H9 (cell line): ENCODE data around the gene FDX2. TPM values are rescaled to one million over a fixed set of nuclear protein-coding genes. Genes with fewer than 3 reads are reported as not detected.

ENCODE experiments used
- DNase-seq: peaks from one replicate; pipeline ENCODE4 v3.0.0-alpha.2; 2017
- H2AFZ ChIP-seq: one replicate; pipeline ENCODE4 v1.6.1; 2013; ENCODE audit warnings: mild to moderate bottlenecking, low read length, control low read depth, moderate library complexity
- H2AK5ac ChIP-seq: 2 replicates; pipeline ENCODE4 v1.6.1; 2013; ENCODE audit warnings: low read length, control low read depth, mixed read lengths; ENCODE audit not compliant: insufficient read length
- H2BK120ac ChIP-seq: one replicate; pipeline ENCODE4 v1.6.1; 2013; ENCODE audit warnings: low read depth, mild to moderate bottlenecking, low read length, control low read depth, inconsistent platforms; ENCODE audit not compliant: poor library complexity, severe bottlenecking
- H2BK12ac ChIP-seq: 2 replicates; pipeline ENCODE4 v1.6.1; 2013; ENCODE audit warnings: low read length, control low read depth, mixed read lengths, low read depth; ENCODE audit not compliant: insufficient read length
- H2BK15ac ChIP-seq: 2 replicates; pipeline ENCODE4 v1.6.1; 2013; ENCODE audit warnings: low read depth, low read length, control low read depth
- H2BK20ac ChIP-seq: one replicate; pipeline ENCODE4 v1.6.1; 2013; ENCODE audit warnings: low read depth, mild to moderate bottlenecking, low read length, control low read depth, inconsistent platforms; ENCODE audit not compliant: poor library complexity, severe bottlenecking
- H2BK5ac ChIP-seq: 2 replicates; pipeline ENCODE4 v1.6.1; 2013; ENCODE audit warnings: low read length, control low read depth, mixed read lengths; ENCODE audit not compliant: insufficient read length
- H3K14ac ChIP-seq: 2 replicates; pipeline ENCODE4 v1.6.1; 2013; ENCODE audit warnings: low read length, control low read depth; ENCODE audit not compliant: insufficient read depth
- H3K18ac ChIP-seq: 2 replicates; pipeline ENCODE4 v1.6.1; 2013; ENCODE audit warnings: low read depth, mild to moderate bottlenecking, mixed read lengths, low read length, control low read depth; ENCODE audit not compliant: insufficient read length
- H3K23ac ChIP-seq: 2 replicates; pipeline ENCODE4 v1.6.1; 2013; ENCODE audit warnings: low read length, control low read depth, mixed read lengths, low read depth; ENCODE audit not compliant: insufficient read length
- H3K23me2 ChIP-seq: 2 replicates; pipeline ENCODE4 v1.6.1; 2013; ENCODE audit warnings: low read depth, mild to moderate bottlenecking, mixed read lengths, low read length, control low read depth; ENCODE audit not compliant: insufficient read length, poor library complexity, severe bottlenecking
- H3K27ac ChIP-seq: 2 replicates; pipeline ENCODE4 v1.5.1; 2013; ENCODE audit warnings: low read length, control low read depth, mixed read lengths, low read depth; ENCODE audit not compliant: insufficient read length
- H3K27me3 ChIP-seq: 2 replicates; pipeline ENCODE4 v1.6.1; 2013; ENCODE audit warnings: low read length, control low read depth, inconsistent platforms; ENCODE audit not compliant: insufficient read depth
- H3K4ac ChIP-seq: 2 replicates; pipeline ENCODE4 v1.6.1; 2013; ENCODE audit warnings: low read depth, mild to moderate bottlenecking, control low read depth, inconsistent platforms, low read length, moderate library complexity
- H3K4me1 ChIP-seq: 2 replicates; pipeline ENCODE4 v1.6.1; 2013; ENCODE audit warnings: low read length, control low read depth, inconsistent platforms; ENCODE audit not compliant: insufficient read depth
- H3K4me2 ChIP-seq: 2 replicates; pipeline ENCODE4 v1.6.1; 2013; ENCODE audit warnings: low read length, control low read depth, mixed read lengths; ENCODE audit not compliant: insufficient read length, insufficient read depth
- H3K56ac ChIP-seq: 2 replicates; pipeline ENCODE4 v1.6.1; 2013; ENCODE audit warnings: low read depth, mild to moderate bottlenecking, mixed read lengths, low read length, control low read depth; ENCODE audit not compliant: insufficient read length
- H3K79me1 ChIP-seq: 2 replicates; pipeline ENCODE4 v1.6.1; 2013; ENCODE audit warnings: low read depth, mild to moderate bottlenecking, moderate library complexity, low read length, control low read depth, inconsistent platforms; ENCODE audit not compliant: insufficient read depth, poor library complexity, severe bottlenecking
- H3K79me2 ChIP-seq: 2 replicates; pipeline ENCODE4 v1.6.1; 2013; ENCODE audit warnings: low read length, control low read depth, inconsistent platforms; ENCODE audit not compliant: insufficient read depth
- H3K9ac ChIP-seq: 2 replicates; pipeline ENCODE4 v1.6.1; 2013; ENCODE audit warnings: low read length, control low read depth, mixed read lengths; ENCODE audit not compliant: insufficient read length; ENCODE audit errors: extremely low read depth
- H3K9me3 ChIP-seq: one replicate; pipeline ENCODE4 v1.6.1; 2013; ENCODE audit warnings: low read depth, low read length, inconsistent platforms; ENCODE audit not compliant: control insufficient read depth
- H3T11ph ChIP-seq: one replicate; pipeline ENCODE4 v1.6.1; 2013; ENCODE audit warnings: mild to moderate bottlenecking, low read length, control low read depth, inconsistent platforms
- H4K20me1 ChIP-seq: one replicate; pipeline ENCODE4 v1.6.1; 2013; ENCODE audit not compliant: control insufficient read depth, insufficient read length, insufficient read depth
- H4K5ac ChIP-seq: 2 replicates; pipeline ENCODE4 v1.6.1; 2013; ENCODE audit warnings: low read depth, mild to moderate bottlenecking, mixed read lengths, low read length, control low read depth; ENCODE audit not compliant: insufficient read length
- H4K8ac ChIP-seq: replicated peaks from 2 replicates; pipeline ENCODE4 v1.6.1; 2013; ENCODE audit warnings: low read length, control low read depth, mixed read lengths, low read depth; ENCODE audit not compliant: insufficient read length
- H4K91ac ChIP-seq: 2 replicates; pipeline ENCODE4 v1.6.1; 2013; ENCODE audit warnings: low read depth, mild to moderate bottlenecking, moderate library complexity, mixed read lengths, low read length, control low read depth; ENCODE audit not compliant: insufficient read length
- H3K27ac Mint-ChIP-seq, 3 experiments: 2 replicates in 2 of 3; 3 replicates in 1 of 3; pipeline ENCODE4 v1.8.0; 2020 to 2021; ENCODE audit warnings: mixed read lengths in 3 of 3, mild to moderate bottlenecking in 1 of 3, moderate library complexity in 1 of 3
- H3K27me3 Mint-ChIP-seq: 2 replicates; pipeline ENCODE4 v1.8.0; 2021; ENCODE audit warnings: low read depth, mild to moderate bottlenecking, moderate library complexity, mixed read lengths
- H3K36me3 Mint-ChIP-seq, 3 experiments: 2 replicates in 2 of 3; 3 replicates in 1 of 3; pipeline ENCODE4 v1.8.0; 2020 to 2021; ENCODE audit warnings: low read depth in 3 of 3, mixed read lengths in 3 of 3; ENCODE audit not compliant: insufficient read depth in 1 of 3
- H3K4me1 Mint-ChIP-seq, 2 experiments: 2 replicates each; pipeline ENCODE4 v1.8.0; 2020; ENCODE audit warnings: mixed read lengths in 2 of 2
- H3K4me3 Mint-ChIP-seq, 2 experiments: 2 replicates in 1 of 2; 3 replicates in 1 of 2; pipeline ENCODE4 v1.8.0; 2020 to 2021; ENCODE audit warnings: mild to moderate bottlenecking in 2 of 2, mixed read lengths in 2 of 2, moderate library complexity in 1 of 2
- H3K9me3 Mint-ChIP-seq, 2 experiments: 2 replicates in 1 of 2; 3 replicates in 1 of 2; pipeline ENCODE4 v1.8.0; 2020; ENCODE audit warnings: mild to moderate bottlenecking in 2 of 2, mixed read lengths in 2 of 2, moderate library complexity in 1 of 2
- WGBS: extraction: QIAGEN DNeasy Blood & Tissue Kit; methylation state at CpG from one replicate; pipeline ENCODE4 v1.1.7; 2013; ENCODE audit warnings: missing lambda C conversion rate, low lambda C conversion rate, mixed read lengths; ENCODE audit not compliant: insufficient read length; ENCODE audit errors: extremely low coverage; 5-methylcytosine and 5-hydroxymethylcytosine counted together
- total RNA-seq: library from RNA; stranded (reverse); gene quantifications from 2 replicates; pipeline ENCODE4 v1.2.1, GENCODE V29; 2021
- TF ChIP-seq, protein P1 (sequence below): fragments of 200-600 bp; sonication (generic); conservative IDR thresholded peaks from 3 replicates; pipeline ENCODE4 v1.8.0; 2021; ENCODE audit warnings: antibody characterized with exemption, mild to moderate bottlenecking

FDX2 gene
- total RNA-seq, 1 experiment from 2014 or later, result 27.7 TPM

DNA sequence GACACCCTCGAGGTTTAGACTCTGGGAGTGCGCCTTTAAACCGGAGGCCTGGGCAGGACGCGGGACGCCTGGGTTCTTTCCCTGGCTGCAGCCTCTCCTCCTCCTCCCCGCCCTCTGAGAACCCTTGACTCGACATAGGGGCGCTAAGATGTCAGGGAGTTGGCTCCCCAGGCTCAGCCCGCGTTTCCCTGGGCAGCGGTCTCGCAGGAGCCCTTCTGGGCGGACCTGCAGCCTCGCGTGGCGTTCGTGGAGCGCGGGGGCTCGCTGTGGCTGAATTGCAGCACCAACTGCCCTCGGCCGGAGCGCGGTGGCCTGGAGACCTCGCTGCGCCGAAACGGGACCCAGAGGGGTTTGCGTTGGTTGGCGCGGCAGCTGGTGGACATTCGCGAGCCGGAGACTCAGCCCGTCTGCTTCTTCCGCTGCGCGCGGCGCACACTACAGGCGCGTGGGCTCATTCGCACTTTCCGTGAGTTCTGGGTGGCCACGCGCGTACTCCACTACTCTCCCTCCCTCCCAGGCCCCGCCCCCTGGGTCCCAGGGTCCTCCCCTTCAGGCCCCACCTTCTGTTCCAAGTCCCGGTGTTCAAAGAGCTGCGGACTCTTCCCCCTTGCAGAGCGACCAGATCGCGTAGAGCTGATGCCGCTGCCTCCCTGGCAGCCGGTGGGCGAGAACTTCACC is 24.8 kb downstream of the FDX2 start:
- Histone ChIP-seq H2BK15ac (no peak overlapping the region), H3K27ac (no peak overlapping the region), H3K23ac (no peak overlapping the region), H3K79me2 (no peaks in the 10 kb centered on the region), H2AFZ (no peak overlapping the region), H3K14ac (no peak overlapping the region), H2BK20ac (no peak overlapping the region), H4K20me1 (no peaks in the 10 kb centered on the region), H4K8ac (no peak overlapping the region), H2BK12ac (no peak overlapping the region), H3K79me1 (no peaks in the 10 kb centered on the region), H3K27me3 (peaks cover 67% of the 10 kb centered on the region), H2BK5ac (no peak overlapping the region), H2BK120ac (no peak overlapping the region), H3K9me3 (no peaks in the 10 kb centered on the region), H2AK5ac (no peak overlapping the region), H4K91ac (no peak overlapping the region), H3K56ac (no peak overlapping the region), H3K23me2 (peaks cover 44% of the 10 kb centered on the region), H3K4me1 (no peaks in the 10 kb centered on the region; the same call in 1 of the 2 replicates), H3K18ac (no peak overlapping the region), H3K4me2 (peak overlapping the region; percentile 92), H3K4ac (no peak overlapping the region), H4K5ac (no peak overlapping the region), H3K9ac (no peak overlapping the region), H3T11ph (no peak overlapping the region)
- Mint-ChIP-seq H3K36me3 (no peaks in the 10 kb centered on the region; a peak in 3 of 7 replicates), H3K27me3 (peaks cover 100% of the 10 kb centered on the region), H3K27ac (no peak overlapping the region), H3K4me1 (peaks cover 17 to 49% of the 10 kb centered on the region in 2 experiments), H3K4me3 (peak overlapping the region; percentile 59 to 92), H3K9me3 (peaks cover 0 to 5% of the 10 kb centered on the region in 2 experiments; a peak in 3 of 5 replicates)
- DNase-seq, result peak; percentile 68
- no CpG with 5 or more reads among the region's 57 CpGs for WGBS
- TF ChIP-seq, protein P1, sequence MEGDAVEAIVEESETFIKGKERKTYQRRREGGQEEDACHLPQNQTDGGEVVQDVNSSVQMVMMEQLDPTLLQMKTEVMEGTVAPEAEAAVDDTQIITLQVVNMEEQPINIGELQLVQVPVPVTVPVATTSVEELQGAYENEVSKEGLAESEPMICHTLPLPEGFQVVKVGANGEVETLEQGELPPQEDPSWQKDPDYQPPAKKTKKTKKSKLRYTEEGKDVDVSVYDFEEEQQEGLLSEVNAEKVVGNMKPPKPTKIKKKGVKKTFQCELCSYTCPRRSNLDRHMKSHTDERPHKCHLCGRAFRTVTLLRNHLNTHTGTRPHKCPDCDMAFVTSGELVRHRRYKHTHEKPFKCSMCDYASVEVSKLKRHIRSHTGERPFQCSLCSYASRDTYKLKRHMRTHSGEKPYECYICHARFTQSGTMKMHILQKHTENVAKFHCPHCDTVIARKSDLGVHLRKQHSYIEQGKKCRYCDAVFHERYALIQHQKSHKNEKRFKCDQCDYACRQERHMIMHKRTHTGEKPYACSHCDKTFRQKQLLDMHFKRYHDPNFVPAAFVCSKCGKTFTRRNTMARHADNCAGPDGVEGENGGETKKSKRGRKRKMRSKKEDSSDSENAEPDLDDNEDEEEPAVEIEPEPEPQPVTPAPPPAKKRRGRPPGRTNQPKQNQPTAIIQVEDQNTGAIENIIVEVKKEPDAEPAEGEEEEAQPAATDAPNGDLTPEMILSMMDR, result no peak
